K562 (cell line): ENCODE data around the gene CCDC88C. TPM values are rescaled to one million over a fixed set of nuclear protein-coding genes. Genes with fewer than 3 reads are reported as not detected.

Source experiments
- ATAC-seq: fragments of 200-7000 bp; cut with Tn5 transposase; 3 replicates; pipeline ENCODE4 v1.9.1; 2020; ENCODE audit warnings: moderate library complexity
- BruUV-seq: library from RNA; stranded (reverse); fragments of 400-500 nt; replicated peaks from 2 replicates; lab custom pipeline; 2021; lab: Mats Ljungman, UMichigan
- CTCF ChIA-PET: fragments of 300-600 bp; formaldehyde crosslinking; extraction: SDS; loops from one replicate; lab custom pipeline; 2021; ENCODE audit warnings: low intra/inter-chr PET ratio; lab: Yijun Ruan, JAX
- POLR2A ChIA-PET: fragments of 300-600, 350-650 bp; sonication (Branson Sonifier 250); formaldehyde crosslinking; extraction: SDS; loops from one replicate; lab custom pipeline; 2021; ENCODE audit warnings: antibody characterized with exemption, inconsistent platforms; lab: Yijun Ruan, JAX
- DNase-seq, 4 experiments: peaks; one replicate each; pipeline versions ENCODE4 v3.0.0 to v3.0.0-alpha.2; 2011 to 2018; ENCODE audit warnings: low spot score in 3 of 4, mixed read lengths in 3 of 4; ENCODE audit errors: extremely low read depth in 1 of 4
- FAIRE-seq: peaks from 2 replicates; lab custom pipeline; 2011; peaks lifted over from hg19 to GRCh38; lab: Jason Lieb, UNC
- H2AFZ ChIP-seq: 2 replicates; pipeline ENCODE4 v1.6.0; 2011; ENCODE audit warnings: low read depth, low read length, control low read depth, inconsistent platforms
- H3K27ac ChIP-seq: fragments of 200-600 bp; 3 replicates; pipeline ENCODE4 v1.8.0; 2011; ENCODE audit warnings: low read depth, mild to moderate bottlenecking, control low read depth, inconsistent platforms, low read length, moderate library complexity, mixed read lengths; ENCODE audit errors: extremely low read depth
- H3K27me3 ChIP-seq, 2 experiments: fragments of 300-600 bp in 1 of 2; 2 replicates in 1 of 2; 3 replicates in 1 of 2; pipeline versions ENCODE4 v1.6.0 to v1.8.0; 2011; ENCODE audit warnings: inconsistent platforms in 2 of 2, low read length in 2 of 2, mild to moderate bottlenecking in 1 of 2, mixed read lengths in 1 of 2, moderate library complexity in 1 of 2; ENCODE audit not compliant: control insufficient read depth in 2 of 2, insufficient read depth in 2 of 2
- H3K36me3 ChIP-seq: fragments of 300-600 bp; 3 replicates; pipeline ENCODE4 v1.8.0; 2011; ENCODE audit warnings: mild to moderate bottlenecking, low read length, inconsistent platforms; ENCODE audit not compliant: control insufficient read depth, insufficient read depth
- H3K4me1 ChIP-seq, 2 experiments: fragments of 200-600 bp in 1 of 2; replicated peaks in 1 of 2; 2 replicates in 1 of 2; 3 replicates in 1 of 2; pipeline versions ENCODE4 v1.5.1 to v1.8.0; 2011; ENCODE audit warnings: inconsistent platforms in 2 of 2, low read length in 2 of 2, mild to moderate bottlenecking in 1 of 2, mixed read lengths in 1 of 2, moderate library complexity in 1 of 2; ENCODE audit not compliant: control insufficient read depth in 2 of 2, insufficient read depth in 2 of 2
- H3K4me2 ChIP-seq: 2 replicates; pipeline ENCODE4 v1.6.1; 2011; ENCODE audit warnings: low read length, control low read depth, inconsistent platforms, mixed read lengths; ENCODE audit not compliant: insufficient read depth
- H3K4me3 ChIP-seq: fragments of 200-600 bp; sonication (generic), shearing (Covaris generic); 2 replicates; pipeline ENCODE4 v1.5.1; 2016; ENCODE audit warnings: control low read depth, inconsistent platforms
- H3K79me2 ChIP-seq: fragments of 200-600 bp; 3 replicates; pipeline ENCODE4 v1.8.0; 2011; ENCODE audit warnings: low read length, inconsistent platforms; ENCODE audit not compliant: control insufficient read depth, insufficient read depth
- H3K9ac ChIP-seq, 2 experiments: 2 replicates each; pipeline versions ENCODE4 v1.6.0 to v1.6.1; 2011; ENCODE audit warnings: low read depth in 2 of 2, low read length in 2 of 2, control low read depth in 1 of 2, inconsistent platforms in 1 of 2, mild to moderate bottlenecking in 1 of 2, mixed read lengths in 1 of 2; ENCODE audit not compliant: insufficient read depth in 1 of 2
- H3K9me1 ChIP-seq: one replicate; pipeline ENCODE4 v1.6.0; 2011; ENCODE audit warnings: inconsistent platforms, mild to moderate bottlenecking, low read length, moderate library complexity; ENCODE audit not compliant: control insufficient read depth, insufficient read depth
- H3K9me3 ChIP-seq: replicated peaks from 2 replicates; pipeline ENCODE4 v1.5.1; 2011; ENCODE audit warnings: low read depth, low read length, inconsistent platforms; ENCODE audit not compliant: control insufficient read depth, insufficient read depth
- H4K20me1 ChIP-seq: replicated peaks from 2 replicates; pipeline ENCODE4 v1.6.1; 2011; ENCODE audit warnings: low read length, inconsistent platforms, mixed read lengths; ENCODE audit not compliant: control insufficient read depth, insufficient read depth
- ATF3 ChIP-seq, 2 experiments: fragments of 450-650 bp in 1 of 2; sonication (generic) in 1 of 2; formaldehyde crosslinking in 1 of 2; IDR thresholded peaks in 1 of 2; conservative IDR thresholded peaks in 1 of 2; 2 replicates each; pipeline versions ENCODE4 v1.6.1 to v1.8.1; 2016 to 2023; ENCODE audit warnings: mild to moderate bottlenecking in 2 of 2, moderate library complexity in 2 of 2, inconsistent platforms in 1 of 2, missing genetic modification reagents in 1 of 2
- ATF7 ChIP-seq: fragments of 450-650 bp; IDR thresholded peaks from 2 replicates; pipeline ENCODE4 v1.7.1; 2014; ENCODE audit warnings: mild to moderate bottlenecking, moderate library complexity
- CHCHD3 ChIP-seq: fragments of 250-450 bp; sonication (Bioruptor Pico); IDR thresholded peaks from 2 replicates; pipeline ENCODE4 v2.1.2; 2022; ENCODE audit warnings: mild to moderate bottlenecking
- CTBP1 ChIP-seq: fragments of 450-650 bp; IDR thresholded peaks from 2 replicates; pipeline ENCODE4 v1.6.1; 2016; ENCODE audit warnings: borderline replicate concordance
- EP300 ChIP-seq: IDR thresholded peaks from 2 replicates; pipeline ENCODE4 v1.6.1; 2012; ENCODE audit warnings: low read length, improper control_type of control experiment
- JUN ChIP-seq, 2 experiments: sonication (generic) in 1 of 2; formaldehyde crosslinking in 1 of 2; IDR thresholded peaks; 2 replicates each; pipeline versions ENCODE4 v1.6.1 to v1.8.0; 2012 to 2022; ENCODE audit warnings: borderline replicate concordance in 2 of 2, mild to moderate bottlenecking in 2 of 2, improper control_type of control experiment in 1 of 2, low read depth in 1 of 2, low read length in 1 of 2, missing genetic modification reagents in 1 of 2
- JUND ChIP-seq, 2 experiments: IDR thresholded peaks; 2 replicates in 1 of 2; 3 replicates in 1 of 2; pipeline ENCODE4 v1.6.1; 2011; ENCODE audit warnings: borderline replicate concordance in 2 of 2, low read depth in 2 of 2, low read length in 2 of 2, improper control_type of control experiment in 1 of 2, missing biosample characterization in 1 of 2, missing genetic modification characterization in 1 of 2, missing genetic modification reagents in 1 of 2
- NR2C1 ChIP-seq, 2 experiments: fragments of 450-650 bp; IDR thresholded peaks; 2 replicates each; pipeline ENCODE4 v1.6.1; 2017; ENCODE audit warnings: mild to moderate bottlenecking in 2 of 2, antibody characterized with exemption in 1 of 2, inconsistent platforms in 1 of 2, missing compliant biosample characterization in 1 of 2, missing genetic modification characterization in 1 of 2
- NR2C2 ChIP-seq, 2 experiments: fragments of 200-800 bp in 1 of 2; sonication (Bioruptor generic) in 1 of 2; sonication (generic) in 1 of 2; formaldehyde crosslinking in 1 of 2; IDR thresholded peaks; 2 replicates each; pipeline versions ENCODE4 v1.6.1 to v1.8.0; 2016 to 2022; ENCODE audit warnings: mild to moderate bottlenecking in 1 of 2, missing compliant biosample characterization in 1 of 2, missing genetic modification characterization in 1 of 2, missing genetic modification reagents in 1 of 2
- TRIM25 ChIP-seq: fragments of 450-650 bp; IDR thresholded peaks from 2 replicates; pipeline ENCODE4 v1.7.0; 2016; ENCODE audit warnings: borderline replicate concordance
- YY1 ChIP-seq, 3 experiments: IDR thresholded peaks; 2 replicates each; pipeline ENCODE4 v1.6.1; 2011; ENCODE audit warnings: low read length in 2 of 3, mild to moderate bottlenecking in 2 of 3, moderate library complexity in 2 of 3, borderline replicate concordance in 1 of 3, control low read depth in 1 of 3, low read depth in 1 of 3; ENCODE audit not compliant: insufficient read depth in 3 of 3, insufficient replicate concordance in 2 of 3, control insufficient read depth in 1 of 3, insufficient read length in 1 of 3; ENCODE audit errors: extremely low read depth in 1 of 3
- ZEB2 ChIP-seq: fragments of 450-650 bp; IDR thresholded peaks from 2 replicates; pipeline ENCODE4 v1.6.1; 2016
- ZFPM2 ChIP-seq: fragments of 250-450 bp; sonication (Bioruptor Pico); IDR thresholded peaks from 2 replicates; pipeline ENCODE4 v1.5.1; 2022; ENCODE audit warnings: mild to moderate bottlenecking
- ZNF76 ChIP-seq: fragments of 250-450 bp; sonication (Bioruptor Pico); IDR thresholded peaks from 2 replicates; pipeline ENCODE4 v1.4.0; 2020; ENCODE audit warnings: mild to moderate bottlenecking, moderate library complexity, borderline replicate concordance
- WGBS: fragments of 100-300 bp; shearing (Covaris generic); methylation state at CpG from one replicate; pipeline ENCODE4 v1.1.6; 2016; ENCODE audit warnings: low coverage, mixed read lengths; ENCODE audit not compliant: insufficient coverage; ENCODE audit errors: missing lambda C conversion rate; 5-methylcytosine and 5-hydroxymethylcytosine counted together
- in situ Hi-C: fragments of 300-500 bp; cut with MboI; formaldehyde crosslinking; loops from 4 replicates; pipeline ENCODE4 v1.15.0; 2018; ENCODE audit warnings: inconsistent platforms, mixed read lengths
- intact Hi-C: fragments of 100-400 bp; cut with micrococcal nuclease; formaldehyde crosslinking; loops from 2 replicates; pipeline ENCODE4 v1.14.2; 2022
- polyA plus RNA-seq, 8 experiments: library from polyadenylated mRNA; depleted of rRNA in 4 of 8; stranded (reverse) in 5 of 8; unstranded in 3 of 8; fragments of >200 nt; fragmentation: Nextera tagmentation in 2 of 8; fragmentation: Illumina TruSeq in 1 of 8; extraction: Ambion mirVana in 2 of 8; extraction: Trizol in 1 of 8; gene quantifications; 2 replicates each; pipeline versions ENCODE4 v1.2.1 to v1.2.3, GENCODE V29; 2011 to 2014; ENCODE audit warnings: inconsistent platforms in 1 of 8, missing spikeins in 1 of 8
- total RNA-seq, 7 experiments: library from RNA; depleted of rRNA in 6 of 7; stranded (reverse); fragments of >200 nt in 6 of 7; fragmentation: Illumina TruSeq in 2 of 7; extraction: Trizol in 2 of 7; gene quantifications; 2 replicates each; pipeline versions ENCODE4 v1.2.1 to v1.2.3, GENCODE V29; 2011 to 2021; ENCODE audit warnings: low replicate concordance in 1 of 7

Gene CCDC88C
- total and polyA plus RNA-seq, 9 of the 15 experiments (the other 6 are each of a cell fraction or from before 2014, with no cell fraction given) = 0.62 to 22.5 (median 10.7) TPM

GRCh38 chr14:91257328-91258010 lies 160.2 kb downstream of the CCDC88C start:
- no TSS peak for BruUV-seq
- H3K4me1 ChIP-seq = peaks cover 30 to 36% of the 10 kb centered on the region in 2 experiments
- POLR2A ChIA-PET = interaction anchor here (1.2 kb wide), 1 partner anchor 11 kb away, joined by 3 read pairs; no protein-coding TSS in a partner anchor
- H3K4me3 ChIP-seq = no peak overlapping the region
- H4K20me1 ChIP-seq = no peaks in the 10 kb centered on the region
- H3K27me3 ChIP-seq = no peaks in the 10 kb centered on the region
- TF ChIP-seq EP300 (no peak), ATF3 (IDR thresholded peaks at IDR 0.05) (peak; percentile 82), ATF3 (CRISPR knock-in tag; conservative IDR thresholded peaks at IDR 0.05) (no peak), JUND (IDR thresholded peaks at IDR 0.05; ENCODE audit: borderline replicate concordance, low read depth, low read length) (peak; percentile 83), JUND (tag; IDR thresholded peaks at IDR 0.05; ENCODE audit: borderline replicate concordance, low read depth, low read length) (peak; percentile 64; the same call in 1 of the 3 replicates), NR2C1 (IDR thresholded peaks at IDR 0.05) (peak; percentile 63; the same call in 1 of the 2 replicates), NR2C1 (tag; IDR thresholded peaks at IDR 0.05) (peak; percentile 73), ZNF76 (CRISPR knock-in tag) (no peak), ATF7 (peak; percentile 86), CHCHD3 (CRISPR knock-in tag) (no peak), TRIM25 (no peak), ZFPM2 (CRISPR knock-in tag) (no peak), ZEB2 (0 out of 2 replicates have a peak, but pooled peaks have one; percentile 20), YY1 (IDR thresholded peaks at IDR 0.05; ENCODE audit: borderline replicate concordance in 1 of 3, control insufficient read depth in 1 of 3, extremely low read depth in 1 of 3, insufficient read depth in 3 of 3, insufficient read length in 1 of 3, insufficient replicate concordance in 2 of 3, low read depth in 1 of 3, low read length in 2 of 3) (peak in 1 of 3 experiments; percentile 48), NR2C2 (CRISPR knock-in tag; IDR thresholded peaks at IDR 0.05) (no peak), NR2C2 (tag; IDR thresholded peaks at IDR 0.05) (peak; percentile 58), JUN (IDR thresholded peaks at IDR 0.05; ENCODE audit: borderline replicate concordance, low read depth, low read length) (peak; percentile 10; the same call in 1 of the 2 replicates), JUN (CRISPR knock-in tag; IDR thresholded peaks at IDR 0.05; ENCODE audit: borderline replicate concordance) (no peak), CTBP1 (peak; percentile 41; the same call in 1 of the 2 replicates)
- ATAC-seq (0 out of 3 replicates have a peak, but pooled peaks have one; percentile 5), DNase-seq (peak in 1 of 4 experiments; percentile 21), FAIRE-seq (no peak)
- in situ Hi-C loops = no loop called here
- H3K9ac ChIP-seq = peak overlapping the region in 1 of 2 experiments; percentile 14; a peak in 1 of 4 replicates
- H2AFZ ChIP-seq = no peak overlapping the region
- H3K4me2 ChIP-seq = no peak overlapping the region; the same call in 1 of the 2 replicates
- no peaks in the 10 kb centered on the region for H3K9me3 ChIP-seq
- CTCF ChIA-PET = no interaction called here
- H3K79me2 ChIP-seq = peaks cover 2% of the 10 kb centered on the region; the same call in 1 of the 3 replicates
- intact Hi-C loops = no loop called here
- H3K27ac ChIP-seq = no peak overlapping the region
- no peaks in the 10 kb centered on the region; the same call in 2 of the 3 replicates for H3K36me3 ChIP-seq
- no peaks in the 10 kb centered on the region for H3K9me1 ChIP-seq
- 7% methylated on average over 8 of the region's 8 CpGs for WGBS
